Uterus (tissue), 4 donors: ENCODE data around the gene PUSL1. TPM values are rescaled to one million over a fixed set of nuclear protein-coding genes. Genes with fewer than 3 reads are reported as not detected.
A peak's percentile ranks its signal among the peaks of the same experiment; 100 is the strongest.

ENCODE experiments used
- DNase-seq, 2 donors: peaks; one replicate each; pipeline ENCODE4 v3.0.0-alpha.2; 2019 to 2020
- H3K27ac ChIP-seq, 2 donors: fragments of 200-600 bp; sonication (generic); 1 replicate in 1 of 2; 2 replicates in 1 of 2; pipeline ENCODE4 v1.5.1; 2016 to 2018
- H3K27me3 ChIP-seq, 2 donors: fragments of 200-600 bp; sonication (generic); one replicate each; pipeline ENCODE4 v1.5.1; 2018 to 2019; ENCODE audit warnings: control low read depth in 1 of 2
- H3K36me3 ChIP-seq, 2 donors: fragments of 200-600 bp; sonication (generic); one replicate each; pipeline ENCODE4 v1.5.1; 2019; ENCODE audit warnings: control low read depth in 1 of 2
- H3K4me1 ChIP-seq, 2 donors: fragments of 200-600 bp; sonication (generic); one replicate each; pipeline ENCODE4 v1.5.1; 2018 to 2019; ENCODE audit warnings: control low read depth in 1 of 2
- H3K4me3 ChIP-seq, 2 donors: fragments of 200-600 bp; sonication (generic); 1 replicate in 1 of 2; 2 replicates in 1 of 2; pipeline ENCODE4 v1.5.1; 2018 to 2019; ENCODE audit warnings: mild to moderate bottlenecking in 1 of 2
- H3K9me3 ChIP-seq, 2 donors: fragments of 200-600 bp; sonication (generic); one replicate each; pipeline ENCODE4 v1.5.1; 2019; ENCODE audit warnings: control low read depth in 1 of 2
- POLR2A ChIP-seq, 2 donors: fragments of 450-650 bp; IDR thresholded peaks; one replicate each; pipeline ENCODE4 v1.6.1; 2016; ENCODE audit warnings: antibody characterized with exemption in 2 of 2, mild to moderate bottlenecking in 1 of 2, moderate library complexity in 1 of 2
- intact Hi-C: fragments of 100-400 bp; cut with DNase I; formaldehyde crosslinking; loops from one replicate; pipeline ENCODE4 v1.15.1; 2023; ENCODE audit warnings: low total_unique reads
- total RNA-seq, 4 donors: library from RNA; depleted of rRNA in 3 of 4; stranded (reverse); fragments of >200 nt in 3 of 4; gene quantifications; one replicate each; pipeline versions ENCODE4 v1.1.0 to v1.2.4, GENCODE V29; 2014 to 2023
- TF ChIP-seq, protein P1 (sequence below), 4 experiments: fragments of 200-600 bp in 2 of 4; fragments of 450-650 bp in 2 of 4; sonication (generic) in 2 of 4; IDR thresholded peaks; one replicate each; pipeline ENCODE4 v1.5.1; 2016 to 2019; ENCODE audit warnings: antibody characterized with exemption in 4 of 4, mild to moderate bottlenecking in 2 of 4, moderate library complexity in 1 of 4
- donor health status: DM: yes; HTN: yes; CAD: no.

Gene PUSL1
- total RNA-seq, 4 donors from 2014 or later, result 14.7 to 34.1 (median 24.3) TPM

DNA sequence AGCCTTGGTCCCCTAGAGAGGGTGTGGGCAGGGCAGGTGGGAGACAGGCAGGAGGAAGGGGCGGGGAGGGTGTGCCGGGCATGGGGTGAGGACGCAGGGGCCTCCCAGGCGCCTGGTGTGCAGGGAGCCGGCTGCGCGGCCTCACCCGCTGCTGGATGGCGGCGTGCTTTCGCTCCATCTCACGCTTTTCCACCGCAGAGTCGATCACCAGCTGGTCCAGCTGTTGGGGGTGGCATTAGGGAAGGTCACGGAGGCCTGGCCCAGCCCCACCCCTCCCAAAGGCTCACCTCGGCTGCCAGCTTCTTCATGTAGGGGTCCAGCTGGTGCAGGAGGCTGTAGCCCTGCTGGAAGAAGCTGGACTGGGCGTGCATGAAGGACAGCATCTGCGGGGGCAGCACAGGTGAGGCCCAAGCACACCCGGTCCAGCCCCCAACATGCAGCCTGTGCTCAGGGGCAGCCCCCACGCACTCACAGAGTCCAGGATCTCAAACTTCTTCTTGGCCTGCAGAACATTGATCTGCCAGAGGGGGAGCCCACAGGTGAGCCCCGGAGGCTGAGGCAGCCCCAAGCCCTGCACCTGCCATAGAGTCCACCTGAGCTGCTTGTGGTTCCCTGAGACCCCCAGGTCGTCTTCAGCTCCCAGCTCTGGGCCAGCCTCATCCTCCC lies 8.6 kb upstream of the PUSL1 start:
- Histone ChIP-seq H3K4me1 (peaks cover 0 to 5% of the 10 kb centered on the region in 2 donors), H3K9me3 (no peaks in the 10 kb centered on the region), H3K4me3 (no peak overlapping the region), H3K27me3 (no peaks in the 10 kb centered on the region), H3K36me3 (no peaks in the 10 kb centered on the region), H3K27ac (no peak overlapping the region)
- TF ChIP-seq POLR2A (IDR thresholded peaks at IDR 0.05), result no peak
- TF ChIP-seq, protein P1, sequence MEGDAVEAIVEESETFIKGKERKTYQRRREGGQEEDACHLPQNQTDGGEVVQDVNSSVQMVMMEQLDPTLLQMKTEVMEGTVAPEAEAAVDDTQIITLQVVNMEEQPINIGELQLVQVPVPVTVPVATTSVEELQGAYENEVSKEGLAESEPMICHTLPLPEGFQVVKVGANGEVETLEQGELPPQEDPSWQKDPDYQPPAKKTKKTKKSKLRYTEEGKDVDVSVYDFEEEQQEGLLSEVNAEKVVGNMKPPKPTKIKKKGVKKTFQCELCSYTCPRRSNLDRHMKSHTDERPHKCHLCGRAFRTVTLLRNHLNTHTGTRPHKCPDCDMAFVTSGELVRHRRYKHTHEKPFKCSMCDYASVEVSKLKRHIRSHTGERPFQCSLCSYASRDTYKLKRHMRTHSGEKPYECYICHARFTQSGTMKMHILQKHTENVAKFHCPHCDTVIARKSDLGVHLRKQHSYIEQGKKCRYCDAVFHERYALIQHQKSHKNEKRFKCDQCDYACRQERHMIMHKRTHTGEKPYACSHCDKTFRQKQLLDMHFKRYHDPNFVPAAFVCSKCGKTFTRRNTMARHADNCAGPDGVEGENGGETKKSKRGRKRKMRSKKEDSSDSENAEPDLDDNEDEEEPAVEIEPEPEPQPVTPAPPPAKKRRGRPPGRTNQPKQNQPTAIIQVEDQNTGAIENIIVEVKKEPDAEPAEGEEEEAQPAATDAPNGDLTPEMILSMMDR (IDR thresholded peaks at IDR 0.05), result peak in 1 of 4 experiments; percentile 13
- intact Hi-C loops, result loop anchor here (10.0 kb wide), 1 partner anchor 55 kb away; the partner anchor contains the start of gene MXRA8
- no peak for DNase-seq

DNA sequence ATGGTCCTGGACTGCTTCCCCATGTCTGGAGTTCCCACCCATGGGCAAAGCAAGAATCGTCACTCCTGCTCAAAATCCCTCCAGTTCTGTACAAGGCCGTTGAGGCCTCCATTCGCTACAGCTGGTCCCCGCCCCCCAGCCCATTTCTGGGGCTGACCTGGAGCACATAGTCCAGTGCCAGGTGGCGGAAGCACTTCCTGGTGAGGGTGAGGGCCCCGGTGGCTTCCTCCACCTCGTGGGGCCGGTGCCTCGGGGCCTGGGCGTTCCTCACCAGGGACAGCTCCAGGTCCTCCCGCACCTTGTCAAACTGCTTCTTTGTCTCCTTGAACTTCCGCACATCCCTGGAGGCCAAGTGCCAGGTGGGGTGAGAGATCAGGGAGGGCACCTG lies 8.1 kb upstream of the PUSL1 start:
- peaks cover 0 to 9% of the 10 kb centered on the region in 2 donors for H3K4me1 ChIP-seq
- DNase-seq, result no peak
- H3K9me3 ChIP-seq, result no peaks in the 10 kb centered on the region
- H3K36me3 ChIP-seq, result no peaks in the 10 kb centered on the region
- H3K4me3 ChIP-seq, result no peak overlapping the region
- intact Hi-C loops, result loop anchor here (10.0 kb wide), 1 partner anchor 54 kb away; the partner anchor contains the start of gene MXRA8
- TF ChIP-seq POLR2A (IDR thresholded peaks at IDR 0.05), result no peak
- TF ChIP-seq, protein P1 (IDR thresholded peaks at IDR 0.05), result no peak
- no peaks in the 10 kb centered on the region for H3K27me3 ChIP-seq
- H3K27ac ChIP-seq, result no peak overlapping the region

DNA sequence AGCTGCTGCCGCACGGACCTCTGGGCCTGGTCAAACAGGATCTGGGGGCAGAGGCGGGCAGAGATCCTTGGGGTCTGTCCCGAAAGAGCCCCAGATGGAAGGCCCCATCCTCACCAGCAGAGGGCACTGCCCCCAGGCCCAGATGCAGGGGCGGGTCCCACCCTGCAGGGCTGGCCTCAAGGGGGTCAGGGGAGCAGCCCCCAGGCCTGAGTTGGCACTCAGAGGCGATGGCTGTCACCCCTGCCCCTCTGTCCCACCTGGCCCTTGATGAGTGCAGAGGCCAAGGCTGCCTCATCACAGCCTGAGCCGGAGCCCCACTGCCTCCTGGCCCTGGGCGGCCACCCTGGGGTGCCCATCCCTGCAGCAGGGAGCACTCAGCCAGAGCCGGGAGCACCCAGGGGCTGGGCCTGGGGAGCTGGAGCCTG lies 6.4 kb upstream of the PUSL1 start:
- TF ChIP-seq, protein P1 (IDR thresholded peaks at IDR 0.05), result no peak
- no peak for TF ChIP-seq POLR2A (IDR thresholded peaks at IDR 0.05)
- H3K4me1 ChIP-seq, result peaks cover 0 to 25% of the 10 kb centered on the region in 2 donors
- H3K36me3 ChIP-seq, result no peaks in the 10 kb centered on the region
- intact Hi-C loops, result loop anchor here (10.0 kb wide), 1 partner anchor 53 kb away; the partner anchor contains the start of gene MXRA8
- H3K4me3 ChIP-seq, result no peak overlapping the region
- no peak for DNase-seq
- H3K27ac ChIP-seq, result no peak overlapping the region
- no peaks in the 10 kb centered on the region for H3K27me3 ChIP-seq
- no peaks in the 10 kb centered on the region for H3K9me3 ChIP-seq

DNA sequence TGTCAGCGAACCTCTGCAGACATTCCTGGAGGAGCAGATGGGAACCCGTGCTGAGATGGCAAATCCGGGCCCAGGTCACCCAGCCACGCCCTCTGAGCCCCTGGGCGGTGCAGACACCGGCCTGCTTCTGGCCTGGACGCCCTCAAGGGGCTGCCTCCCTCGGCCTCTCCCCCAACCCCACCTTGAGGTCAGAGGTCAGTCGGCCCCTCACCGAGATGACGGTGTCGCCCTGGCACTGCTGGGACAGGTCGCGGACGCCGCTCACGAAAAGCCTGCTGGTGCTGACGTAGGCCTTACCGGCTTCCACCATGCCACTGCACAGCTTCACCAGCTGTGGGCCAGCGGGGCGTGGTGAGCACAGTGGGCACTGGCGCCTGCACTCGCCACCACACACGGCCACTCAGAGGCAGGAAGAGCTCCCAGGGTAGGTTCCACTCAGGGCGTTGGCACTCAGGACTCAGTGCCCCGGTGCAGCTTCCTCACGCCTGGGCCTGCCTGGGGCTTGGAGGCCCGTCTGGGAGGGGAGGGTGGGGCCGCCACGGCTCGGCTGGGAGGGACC lies 5.4 kb upstream of the PUSL1 start:
- Histone ChIP-seq H3K27ac (peak overlapping the region in 1 of 2 donors; percentile 87), H3K4me3 (no peak overlapping the region), H3K4me1 (peaks cover 0 to 25% of the 10 kb centered on the region in 2 donors), H3K9me3 (no peaks in the 10 kb centered on the region), H3K36me3 (no peaks in the 10 kb centered on the region), H3K27me3 (no peaks in the 10 kb centered on the region)
- TF ChIP-seq, protein P1 (IDR thresholded peaks at IDR 0.05), result no peak
- no peak for TF ChIP-seq POLR2A (IDR thresholded peaks at IDR 0.05)
- intact Hi-C loops, result loop anchor here (10.0 kb wide), 1 partner anchor 52 kb away; the partner anchor contains the start of gene MXRA8
- no peak for DNase-seq

DNA sequence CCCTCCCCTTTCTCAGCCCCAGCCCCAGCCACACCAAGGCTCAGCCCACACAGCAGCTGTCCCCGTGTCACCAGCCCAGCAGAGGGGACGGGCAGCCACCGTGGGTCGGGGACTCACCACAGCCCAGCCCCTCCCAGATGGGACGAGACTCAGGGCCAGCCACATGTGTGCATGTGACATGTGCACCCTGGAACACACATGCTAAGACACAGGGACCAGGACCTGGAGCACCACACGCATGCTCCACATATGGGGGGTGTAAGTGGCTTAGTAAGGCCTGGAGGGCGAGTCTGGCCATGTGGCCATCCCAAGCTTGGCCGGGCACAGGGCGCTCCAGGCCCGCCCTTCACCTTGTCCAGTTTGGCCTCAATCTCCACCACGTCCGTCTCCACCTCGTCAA lies 4.7 kb upstream of the PUSL1 start:
- Histone ChIP-seq H3K4me3 (peak overlapping the region in 1 of 2 donors; percentile 66), H3K27me3 (no peaks in the 10 kb centered on the region), H3K9me3 (no peaks in the 10 kb centered on the region), H3K36me3 (no peaks in the 10 kb centered on the region), H3K4me1 (peaks cover 0 to 25% of the 10 kb centered on the region in 2 donors), H3K27ac (peak overlapping the region; percentile 87)
- intact Hi-C loops, result loop anchor here (10.0 kb wide), 1 partner anchor 51 kb away; the partner anchor contains the start of gene MXRA8
- no peak for DNase-seq
- no peak for TF ChIP-seq POLR2A (IDR thresholded peaks at IDR 0.05)
- TF ChIP-seq, protein P1 (IDR thresholded peaks at IDR 0.05), result no peak
